Epidermal melanocyte (primary cell): ENCODE measurements around the gene MSH5.

Experiments used
- DNase-seq: peaks from one replicate; pipeline ENCODE4 v3.0.0; 2011; ENCODE audit warnings: low spot score; ENCODE audit not compliant: insufficient read length

MSH5 gene

GRCh38 chr6:31712296-31712695 is 27.5 kb upstream of the MSH5 start:
- no peak for DNase-seq

DNA sequence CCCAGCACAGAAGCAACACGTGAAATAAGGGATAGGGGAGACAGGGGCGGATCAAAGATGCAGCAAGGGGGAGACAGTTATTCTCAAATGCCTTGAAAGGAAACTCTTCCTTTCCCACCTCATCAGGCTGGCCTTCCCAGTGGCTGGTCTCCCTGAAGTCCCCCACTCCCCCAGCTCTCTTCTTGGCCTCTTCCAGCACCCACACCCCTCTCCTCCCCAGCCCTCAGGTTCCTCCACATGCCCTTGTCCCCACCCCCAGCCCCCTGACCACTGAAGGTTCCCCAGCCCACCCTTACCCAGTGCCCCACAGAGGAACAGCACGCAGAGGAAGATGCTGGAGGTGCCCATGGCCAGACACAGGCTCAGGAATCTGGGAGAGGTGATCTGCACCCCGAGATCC is 26.3 kb upstream of the MSH5 start:
- DNase-seq = no peak

GRCh38 chr6:31713991-31714684 is 25.7 kb upstream of the MSH5 start:
- DNase-seq = no peak

DNA sequence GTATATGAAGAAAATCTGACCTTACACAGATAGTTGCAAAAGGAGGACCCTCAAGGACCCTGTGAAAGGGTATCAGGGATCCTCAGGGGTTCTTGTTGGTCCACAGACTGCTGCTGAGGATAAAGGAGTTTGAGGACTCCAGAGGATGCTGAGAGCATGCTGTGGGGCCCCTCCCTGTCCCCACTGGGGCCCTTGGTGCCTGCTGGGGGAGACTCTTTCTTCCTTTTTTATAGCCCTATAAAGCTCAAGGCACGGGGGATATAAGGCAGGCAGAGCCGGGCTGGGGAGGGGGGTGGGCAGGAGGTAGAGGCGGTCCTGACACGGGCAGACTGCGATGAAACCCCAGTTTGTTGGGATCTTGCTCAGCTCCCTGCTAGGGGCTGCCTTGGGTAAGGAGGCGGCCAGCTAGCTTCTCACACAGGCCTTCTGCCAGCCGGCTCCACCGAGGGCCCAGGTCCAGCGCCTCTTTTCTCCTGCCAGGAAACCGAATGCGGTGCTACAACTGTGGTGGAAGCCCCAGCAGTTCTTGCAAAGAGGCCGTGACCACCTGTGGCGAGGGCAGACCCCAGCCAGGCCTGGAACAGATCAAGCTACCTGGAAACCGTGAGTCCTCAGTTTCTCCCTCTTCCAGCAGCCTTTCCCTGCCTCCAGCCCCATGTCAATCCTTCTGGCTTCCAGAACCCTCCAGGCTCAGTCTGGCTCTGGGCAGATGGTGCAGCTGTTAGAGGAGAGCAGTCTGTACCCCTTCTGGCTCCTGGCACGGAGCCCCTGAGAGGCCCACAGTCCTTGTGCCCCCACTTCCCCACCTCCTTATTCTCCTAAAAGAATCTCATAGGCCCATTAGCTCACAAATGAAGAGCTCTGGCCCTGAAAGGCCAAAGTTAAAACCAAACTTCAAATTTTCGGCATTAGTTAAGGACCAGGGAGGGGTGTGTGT is 24.5 kb upstream of the MSH5 start, which contains the start of gene LY6G6D:
Gene LY6G6D (plus strand): TSS at position 327 of the 937 bp plus-strand sequence. CDS start 8 bp downstream, at position 335.
- no peak for DNase-seq

- no peak for DNase-seq
Measured at GRCh38 chr6:31717499-31718222, 22.1 kb upstream of the MSH5 start.

GRCh38 chr6:31718265-31718664 is 21.5 kb upstream of the MSH5 start:
- DNase-seq = no peak

DNA sequence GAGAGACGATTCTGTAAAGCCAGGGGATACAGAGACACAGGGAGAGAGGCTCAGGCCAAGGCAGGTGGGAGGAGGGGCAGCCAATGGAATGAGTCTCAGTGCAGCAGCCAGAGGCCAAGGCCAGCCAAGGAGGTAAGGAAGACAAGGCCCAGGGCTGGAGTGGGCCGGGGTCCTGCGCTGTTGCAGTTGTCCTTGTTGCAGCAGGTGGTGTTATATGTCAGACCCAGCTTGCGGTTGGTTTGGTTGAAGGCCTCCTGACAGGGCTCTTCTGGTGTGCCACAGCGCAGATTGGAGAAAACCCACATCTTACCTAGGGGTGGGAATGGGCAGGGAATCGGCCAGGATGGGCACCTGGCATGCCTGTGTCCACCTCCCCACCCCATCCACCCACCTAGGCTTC is 20.8 kb upstream of the MSH5 start:
- no peak for DNase-seq

GRCh38 chr6:31720196-31720770 is 19.5 kb upstream of the MSH5 start:
- DNase-seq = no peak

DNA sequence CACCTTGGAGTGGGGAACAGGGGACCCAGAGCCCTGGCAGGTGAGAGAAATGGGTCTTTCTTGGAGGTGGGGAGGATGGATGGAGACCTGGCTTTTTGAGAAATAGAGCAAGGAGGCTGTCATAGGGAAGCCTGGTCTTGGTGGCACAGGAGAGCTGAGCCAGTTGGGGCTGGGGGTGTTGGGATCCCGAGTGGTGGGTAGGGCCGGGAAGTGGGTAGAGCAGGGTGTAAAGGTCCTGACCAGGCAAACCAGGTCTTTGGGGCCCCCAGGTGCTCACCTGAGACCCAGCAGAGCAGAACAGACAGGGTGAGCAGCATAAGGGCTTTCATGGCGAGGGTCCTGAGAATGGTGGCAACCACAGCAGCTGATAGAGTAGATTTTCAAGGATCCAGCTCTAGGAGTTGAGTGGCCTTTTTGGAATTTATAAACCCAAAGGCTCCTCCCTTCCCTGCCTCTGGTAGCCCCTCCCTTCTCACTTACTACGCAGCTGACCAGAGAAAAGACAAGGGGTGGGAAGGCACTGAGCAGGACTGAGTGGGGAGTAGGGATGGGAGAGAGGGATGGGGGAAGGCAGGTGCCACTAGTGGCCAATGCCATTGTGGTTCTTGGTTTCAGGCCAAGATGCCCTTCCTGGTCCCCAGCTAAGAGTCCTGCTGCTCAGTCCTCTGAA is 18.3 kb upstream of the MSH5 start, which contains the start of gene LY6G6C:
Gene LY6G6C (minus strand): TSS at position 396 of the 670 bp plus-strand sequence. CDS start 67 bp downstream, at position 329.
- no peak for DNase-seq

DNA sequence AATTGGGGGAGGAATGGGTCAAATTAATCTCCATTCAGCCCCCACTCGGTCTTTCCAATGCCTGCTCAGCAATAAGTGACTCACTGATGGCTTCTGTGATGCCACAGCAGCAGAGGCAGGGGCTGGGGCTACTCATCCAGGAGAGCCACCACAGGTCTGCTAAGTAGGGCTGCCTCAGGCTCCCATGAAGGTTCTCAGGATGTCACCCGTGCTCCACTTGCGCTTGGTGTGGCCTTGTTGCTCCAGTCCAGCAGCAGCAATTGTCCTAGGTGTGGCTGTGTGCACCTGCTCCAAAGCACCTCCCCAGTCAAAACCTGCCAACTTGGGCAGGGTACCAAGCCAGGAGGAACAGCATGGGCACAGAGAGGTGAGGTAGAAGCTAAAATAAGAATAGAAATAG is 17.6 kb upstream of the MSH5 start:
- DNase-seq = no peak

DNA sequence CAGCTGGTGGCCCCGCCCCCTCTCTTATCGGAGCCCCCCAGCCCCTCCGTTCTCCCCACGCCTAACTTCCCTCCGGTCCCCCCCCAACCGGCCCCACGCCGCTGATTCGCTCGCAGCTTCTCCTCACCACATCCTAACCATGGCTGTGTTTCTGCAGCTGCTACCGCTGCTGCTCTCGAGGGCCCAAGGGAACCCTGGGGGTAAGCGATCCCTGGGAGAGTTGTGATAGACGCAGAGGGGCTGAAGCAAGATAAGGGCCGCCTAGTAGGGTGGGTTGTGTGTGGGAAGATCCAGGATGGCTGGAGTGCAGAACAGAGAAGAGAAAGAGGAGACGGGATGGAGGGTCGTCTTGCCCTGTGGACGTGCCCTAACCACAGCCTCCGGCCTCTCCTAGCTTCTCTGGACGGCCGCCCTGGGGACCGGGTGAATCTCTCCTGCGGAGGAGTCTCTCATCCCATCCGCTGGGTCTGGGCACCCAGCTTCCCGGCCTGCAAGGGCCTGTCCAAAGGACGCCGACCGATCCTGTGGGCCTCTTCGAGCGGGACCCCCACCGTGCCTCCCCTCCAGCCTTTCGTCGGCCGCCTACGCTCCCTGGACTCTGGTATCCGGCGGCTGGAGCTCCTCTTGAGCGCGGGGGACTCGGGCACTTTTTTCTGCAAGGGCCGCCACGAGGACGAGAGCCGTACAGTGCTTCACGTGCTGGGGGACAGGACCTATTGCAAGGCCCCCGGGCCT is 16.4 kb upstream of the MSH5 start, which contains the start of gene MPIG6B:
Gene MPIG6B (plus strand): TSS at position 129 of the 735 bp plus-strand sequence. CDS start 11 bp downstream, at position 140.
- no peak for DNase-seq

- no peak for DNase-seq
Measured at GRCh38 chr6:31723980-31724691, 15.7 kb upstream of the MSH5 start.

DNA sequence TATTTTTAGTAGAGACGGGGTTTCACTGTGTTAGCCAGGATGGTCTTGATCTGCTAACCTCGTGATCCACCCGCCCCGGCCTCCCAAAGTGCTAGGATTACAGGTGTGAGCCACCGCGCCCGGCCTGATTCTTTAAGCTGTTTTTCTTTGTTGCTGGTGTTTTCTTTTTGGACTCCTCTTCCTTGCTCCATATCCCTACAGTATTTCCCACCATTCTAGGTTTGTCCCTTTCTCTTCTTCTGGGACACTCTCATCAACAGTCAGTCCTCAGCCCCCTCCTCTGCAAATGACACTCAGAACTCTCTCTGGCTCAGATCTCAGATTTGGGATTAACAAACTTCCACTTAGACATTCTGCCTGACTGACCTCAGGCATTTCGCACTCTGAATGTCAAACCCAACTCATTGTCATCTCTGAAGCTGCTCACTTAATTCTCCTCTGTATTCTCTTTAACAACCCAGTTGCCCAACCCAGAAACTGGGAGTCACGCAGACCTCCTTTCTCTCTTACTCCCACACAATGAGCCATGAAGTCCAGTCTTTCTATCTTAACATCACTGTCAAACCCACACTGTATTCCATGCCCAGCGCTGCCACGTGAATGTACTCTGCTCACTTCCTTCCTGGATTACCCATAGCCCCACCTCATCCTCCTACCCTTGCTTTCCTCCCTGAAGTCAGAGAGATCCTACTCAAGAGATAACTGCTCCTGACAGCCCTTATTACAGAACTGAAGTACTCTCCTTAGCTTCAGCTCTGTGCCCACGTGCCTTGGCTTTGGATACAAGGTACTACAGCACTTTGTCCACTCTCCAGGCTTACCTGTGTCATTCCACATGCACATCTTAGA is 14.1 kb upstream of the MSH5 start:
- no peak for DNase-seq

DNA sequence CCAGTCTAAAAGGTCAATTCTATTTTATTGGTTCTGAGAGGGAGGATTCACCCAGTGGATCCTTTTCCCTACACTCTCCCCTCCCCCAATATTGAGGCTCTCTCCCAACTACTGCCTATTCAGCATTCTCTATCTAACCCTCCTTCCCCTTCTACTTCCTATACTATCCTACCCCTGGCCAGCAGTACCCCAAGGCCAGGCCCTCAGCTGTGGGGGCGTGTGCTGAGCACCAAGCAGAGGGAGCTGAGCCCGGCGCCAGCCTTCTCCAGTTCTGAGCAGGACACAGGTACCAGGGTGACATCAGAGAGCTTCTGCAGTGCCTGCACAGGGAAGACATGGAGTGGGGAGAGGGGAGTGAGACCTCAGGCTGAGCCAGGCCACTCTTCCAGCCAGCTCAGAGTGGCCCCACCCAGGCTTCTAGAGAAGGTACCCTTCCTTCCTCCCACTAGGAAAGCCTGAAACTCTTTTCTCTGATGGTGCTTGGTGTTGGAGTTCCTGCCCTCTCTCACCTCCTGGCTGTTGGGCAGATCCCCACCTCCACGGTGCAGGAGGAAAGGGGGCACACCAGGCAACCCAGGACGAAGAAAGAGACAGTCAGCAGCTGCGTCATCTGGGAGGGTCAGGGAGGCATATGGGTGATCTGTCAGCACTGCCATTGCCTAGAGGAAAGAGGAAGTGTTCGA is 12.6 kb upstream of the MSH5 start:
- DNase-seq = no peak

- no peak for DNase-seq
Measured at GRCh38 chr6:31727717-31728671, 11.8 kb upstream of the MSH5 start.

DNA sequence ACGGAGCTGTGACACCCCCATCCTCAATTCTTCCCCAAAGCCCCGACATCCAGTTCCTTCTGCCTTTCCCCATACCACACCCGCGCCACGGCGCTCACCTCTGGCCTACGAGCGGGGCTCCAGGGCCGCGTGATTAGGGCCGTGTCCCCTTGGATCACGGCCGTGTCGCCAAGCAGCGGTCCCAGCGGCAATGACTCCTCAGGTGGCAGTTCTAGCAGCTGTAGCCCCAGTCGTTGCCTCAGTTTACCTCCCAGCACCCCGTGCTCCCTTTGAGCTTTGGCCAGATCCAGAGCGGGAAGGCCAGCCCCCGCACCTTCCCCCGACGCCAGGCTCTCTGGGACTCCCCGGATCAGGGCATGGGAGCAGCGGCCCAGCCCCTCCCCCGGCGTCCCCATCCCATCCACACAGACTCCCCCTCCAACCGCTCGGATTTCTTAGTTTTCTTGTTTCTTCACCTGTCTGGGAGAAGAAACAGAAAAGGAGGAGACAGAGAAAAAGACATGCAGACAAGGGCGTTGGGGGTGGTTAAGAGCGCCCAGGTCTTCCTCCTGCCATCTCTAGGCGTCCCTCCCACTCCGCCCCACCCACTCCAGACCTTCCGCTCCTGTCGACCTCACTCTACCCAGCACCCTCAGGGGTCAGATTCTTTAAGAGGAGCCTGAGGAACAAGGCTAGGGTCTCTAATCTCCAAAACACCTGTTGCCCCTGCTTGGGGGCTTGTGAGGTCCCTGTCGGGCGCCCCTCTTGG is 10.9 kb upstream of the MSH5 start, which contains the start of gene DDAH2:
Gene DDAH2 (minus strand): TSS at position 533 of the 748 bp plus-strand sequence. CDS start 138 bp downstream, at position 395.
- DNase-seq = no peak
